ENCODE measurements around the gene MOB3B.
A peak's percentile ranks its signal among the peaks of the same experiment; 100 is the strongest.

Gene MOB3B

DNA sequence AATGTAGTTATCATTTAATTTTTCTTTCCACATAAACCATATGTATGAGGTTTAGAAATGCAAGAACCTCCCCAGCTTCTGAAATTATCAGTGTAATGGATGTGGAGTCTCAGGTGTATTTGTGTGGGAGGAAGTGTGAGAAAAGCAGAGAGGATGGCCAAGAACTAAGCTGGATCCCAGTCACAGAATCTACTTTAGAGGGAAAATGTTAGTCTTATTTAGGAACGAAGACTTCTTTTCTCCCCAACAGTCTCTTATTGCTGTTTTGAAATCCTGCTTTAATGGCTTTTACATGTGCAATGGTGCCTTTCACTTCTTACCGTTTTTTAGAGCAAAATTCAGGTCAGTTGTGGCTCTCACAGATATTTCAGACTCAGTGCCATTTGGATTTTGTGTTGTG is 235.6 kb downstream of the MOB3B start:
- no peaks in the 10 kb centered on the region for H3K27me3 ChIP-seq (ENCODE audit: control insufficient read depth in 3 of 3, insufficient read depth in 3 of 3, low read depth in 1 of 3, low read length in 3 of 3)
- H2AK5ac ChIP-seq (ENCODE audit: low read depth, low read length): no peak overlapping the region
- H3K23ac ChIP-seq (ENCODE audit: low read depth, low read length, poor library complexity): no peak overlapping the region
- H3K27ac ChIP-seq (replicated peaks; ENCODE audit: low read length): no peak overlapping the region
- H4K91ac ChIP-seq (ENCODE audit: low read depth, low read length, poor library complexity): no peak overlapping the region
- H2BK120ac ChIP-seq (ENCODE audit: low read depth, low read length): no peak overlapping the region
- no peak overlapping the region for H3K4ac ChIP-seq (ENCODE audit: low read length)
- no peak overlapping the region for H3K4me2 ChIP-seq (ENCODE audit: insufficient read depth, low read length, poor library complexity, severe bottlenecking)
- no peak overlapping the region for H2BK5ac ChIP-seq (ENCODE audit: low read length)
- H3K14ac ChIP-seq (ENCODE audit: low read length): no peak overlapping the region
- no peak overlapping the region for H4K8ac ChIP-seq (ENCODE audit: low read depth, low read length)
- no peak for DNase-seq (ENCODE audit: low spot score)
- no peaks in the 10 kb centered on the region for H3K79me1 ChIP-seq (ENCODE audit: low read depth, low read length)
- no peak overlapping the region for H3K9ac ChIP-seq (ENCODE audit: low read depth, low read length, poor library complexity)
- no peaks in the 10 kb centered on the region for H3K36me3 ChIP-seq (replicated peaks in 1 of 2; ENCODE audit: control insufficient read depth in 2 of 2, insufficient read depth in 2 of 2, low read length in 2 of 2)
- peaks cover 0 to 4% of the 10 kb centered on the region in 2 donors for H3K9me3 ChIP-seq (replicated peaks in 1 of 2; ENCODE audit: control insufficient read depth in 2 of 2, insufficient read depth in 1 of 2, low read depth in 1 of 2, low read length in 2 of 2)
- no CpG with 5 or more reads among the region's 2 CpGs for WGBS, 2 donors (ENCODE audit: extremely low coverage in 2 of 2, insufficient read length in 2 of 2, insufficient replicate concordance in 1 of 2)
- H2BK12ac ChIP-seq (ENCODE audit: low read length): no peak overlapping the region
- H3K18ac ChIP-seq (ENCODE audit: low read length): no peak overlapping the region
- H3K4me3 ChIP-seq (ENCODE audit: low read length in 2 of 2): no peak overlapping the region
- H2BK15ac ChIP-seq (ENCODE audit: low read length): no peak overlapping the region
- H3K4me1 ChIP-seq (ENCODE audit: control insufficient read depth in 2 of 2, insufficient read depth in 1 of 2, low read depth in 1 of 2, low read length in 2 of 2): no peaks in the 10 kb centered on the region
- no peak overlapping the region for H2AFZ ChIP-seq (ENCODE audit: low read length)

DNA sequence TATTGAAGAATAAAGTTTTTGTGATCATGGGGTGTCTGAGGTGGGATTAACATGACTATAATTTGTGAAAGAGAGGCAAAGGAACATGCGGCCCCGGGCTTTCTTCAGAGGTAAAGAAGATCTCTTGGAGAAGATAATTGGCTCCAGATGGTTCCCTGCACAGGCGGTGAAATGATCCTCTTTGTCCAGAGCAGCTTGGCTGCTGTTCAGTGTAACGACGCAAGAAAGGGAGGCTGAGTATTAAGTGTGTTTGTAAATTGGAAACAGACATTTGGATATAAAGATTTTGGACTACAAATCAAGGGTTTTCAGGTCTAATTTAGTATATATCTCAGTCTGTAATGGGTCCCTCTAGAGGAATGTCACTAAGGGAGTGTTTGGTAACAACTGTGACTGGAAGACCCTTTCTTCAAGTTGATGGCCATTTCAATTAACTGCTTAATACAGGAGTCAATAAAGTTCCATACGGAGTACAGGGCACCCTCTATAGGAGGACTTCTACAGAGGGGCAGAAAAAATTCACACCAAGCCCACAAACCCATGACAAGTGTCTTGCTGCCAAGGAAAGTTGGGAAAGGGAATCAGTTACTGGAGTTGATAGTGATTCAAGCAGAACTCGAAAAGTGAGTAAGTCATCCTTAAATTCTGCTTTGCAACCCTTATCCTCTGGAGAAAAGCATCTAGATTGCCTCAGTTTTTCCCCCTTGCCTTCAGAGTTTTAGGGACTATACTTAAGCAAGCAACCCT is 236.8 kb downstream of the MOB3B start:
- H2AK5ac ChIP-seq (ENCODE audit: low read depth, low read length): no peak overlapping the region
- H3K4me2 ChIP-seq (ENCODE audit: insufficient read depth, low read length, poor library complexity, severe bottlenecking): no peak overlapping the region
- no peaks in the 10 kb centered on the region for H3K79me1 ChIP-seq (ENCODE audit: low read depth, low read length)
- no peak overlapping the region for H4K91ac ChIP-seq (ENCODE audit: low read depth, low read length, poor library complexity)
- H3K27ac ChIP-seq (replicated peaks; ENCODE audit: low read length): no peak overlapping the region
- H2BK12ac ChIP-seq (ENCODE audit: low read length): no peak overlapping the region
- no peak overlapping the region for H3K4me3 ChIP-seq (ENCODE audit: low read length in 2 of 2)
- no peaks in the 10 kb centered on the region for H3K4me1 ChIP-seq (ENCODE audit: control insufficient read depth in 2 of 2, insufficient read depth in 1 of 2, low read depth in 1 of 2, low read length in 2 of 2)
- no CpG with 5 or more reads among the region's 7 CpGs for WGBS, 2 donors (ENCODE audit: extremely low coverage in 2 of 2, insufficient read length in 2 of 2, insufficient replicate concordance in 1 of 2)
- H3K14ac ChIP-seq (ENCODE audit: low read length): no peak overlapping the region
- no peak overlapping the region for H3K23ac ChIP-seq (ENCODE audit: low read depth, low read length, poor library complexity)
- no peak overlapping the region for H4K8ac ChIP-seq (ENCODE audit: low read depth, low read length)
- no peaks in the 10 kb centered on the region for H3K27me3 ChIP-seq (ENCODE audit: control insufficient read depth in 3 of 3, insufficient read depth in 3 of 3, low read depth in 1 of 3, low read length in 3 of 3)
- no peak overlapping the region for H2BK120ac ChIP-seq (ENCODE audit: low read depth, low read length)
- no peak overlapping the region for H2BK5ac ChIP-seq (ENCODE audit: low read length)
- no peak for DNase-seq (ENCODE audit: low spot score)
- H3K18ac ChIP-seq (ENCODE audit: low read length): no peak overlapping the region
- H2AFZ ChIP-seq (ENCODE audit: low read length): no peak overlapping the region
- peaks cover 0 to 4% of the 10 kb centered on the region in 2 donors for H3K9me3 ChIP-seq (replicated peaks in 1 of 2; ENCODE audit: control insufficient read depth in 2 of 2, insufficient read depth in 1 of 2, low read depth in 1 of 2, low read length in 2 of 2)
- H3K4ac ChIP-seq (ENCODE audit: low read length): no peak overlapping the region
- no peak overlapping the region for H2BK15ac ChIP-seq (ENCODE audit: low read length)
- H3K9ac ChIP-seq (ENCODE audit: low read depth, low read length, poor library complexity): no peak overlapping the region
- H3K36me3 ChIP-seq (replicated peaks in 1 of 2; ENCODE audit: control insufficient read depth in 2 of 2, insufficient read depth in 2 of 2, low read length in 2 of 2): no peaks in the 10 kb centered on the region

DNA sequence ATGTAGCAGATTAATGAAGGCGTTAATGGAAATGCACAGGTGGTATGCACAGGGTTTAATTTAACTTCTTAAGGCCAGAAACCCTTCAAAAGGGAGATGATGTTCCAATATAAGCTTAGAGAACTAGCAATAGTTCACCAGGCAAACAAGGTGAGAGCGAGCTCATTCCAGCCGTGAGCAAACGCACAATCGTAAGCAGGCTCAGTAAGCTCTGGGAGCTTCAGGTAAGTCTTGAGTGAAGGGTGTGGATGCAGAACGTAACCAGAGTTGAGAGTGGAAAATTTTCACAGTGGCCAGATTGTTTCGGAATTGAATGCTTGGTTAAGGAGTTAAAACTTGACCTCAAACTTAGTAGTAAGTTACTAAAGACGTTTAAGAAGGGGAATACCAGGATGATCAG is 238.3 kb downstream of the MOB3B start:
- Histone ChIP-seq H3K4me3 (ENCODE audit: low read length in 2 of 2) (no peak overlapping the region), H3K18ac (ENCODE audit: low read length) (no peak overlapping the region), H3K4me1 (ENCODE audit: control insufficient read depth in 2 of 2, insufficient read depth in 1 of 2, low read depth in 1 of 2, low read length in 2 of 2) (no peaks in the 10 kb centered on the region), H3K23ac (ENCODE audit: low read depth, low read length, poor library complexity) (no peak overlapping the region), H3K79me1 (ENCODE audit: low read depth, low read length) (no peaks in the 10 kb centered on the region), H4K91ac (ENCODE audit: low read depth, low read length, poor library complexity) (no peak overlapping the region), H3K36me3 (replicated peaks in 1 of 2; ENCODE audit: control insufficient read depth in 2 of 2, insufficient read depth in 2 of 2, low read length in 2 of 2) (no peaks in the 10 kb centered on the region), H2BK15ac (ENCODE audit: low read length) (no peak overlapping the region), H2BK12ac (ENCODE audit: low read length) (no peak overlapping the region), H3K9me3 (replicated peaks in 1 of 2; ENCODE audit: control insufficient read depth in 2 of 2, insufficient read depth in 1 of 2, low read depth in 1 of 2, low read length in 2 of 2) (peaks cover 0 to 4% of the 10 kb centered on the region in 2 donors), H4K8ac (ENCODE audit: low read depth, low read length) (no peak overlapping the region), H3K9ac (ENCODE audit: low read depth, low read length, poor library complexity) (no peak overlapping the region), H3K27ac (replicated peaks; ENCODE audit: low read length) (no peak overlapping the region), H3K14ac (ENCODE audit: low read length) (no peak overlapping the region), H2AFZ (ENCODE audit: low read length) (no peak overlapping the region), H2BK5ac (ENCODE audit: low read length) (no peak overlapping the region), H3K4ac (ENCODE audit: low read length) (no peak overlapping the region), H2AK5ac (ENCODE audit: low read depth, low read length) (no peak overlapping the region), H3K27me3 (ENCODE audit: control insufficient read depth in 3 of 3, insufficient read depth in 3 of 3, low read depth in 1 of 3, low read length in 3 of 3) (no peaks in the 10 kb centered on the region), H3K4me2 (ENCODE audit: insufficient read depth, low read length, poor library complexity, severe bottlenecking) (no peak overlapping the region), H2BK120ac (ENCODE audit: low read depth, low read length) (no peak overlapping the region)
- DNase-seq (ENCODE audit: low spot score): no peak
- WGBS, 2 donors (ENCODE audit: extremely low coverage in 2 of 2, insufficient read length in 2 of 2, insufficient replicate concordance in 1 of 2): no CpG with 5 or more reads among the region's 8 CpGs

DNA sequence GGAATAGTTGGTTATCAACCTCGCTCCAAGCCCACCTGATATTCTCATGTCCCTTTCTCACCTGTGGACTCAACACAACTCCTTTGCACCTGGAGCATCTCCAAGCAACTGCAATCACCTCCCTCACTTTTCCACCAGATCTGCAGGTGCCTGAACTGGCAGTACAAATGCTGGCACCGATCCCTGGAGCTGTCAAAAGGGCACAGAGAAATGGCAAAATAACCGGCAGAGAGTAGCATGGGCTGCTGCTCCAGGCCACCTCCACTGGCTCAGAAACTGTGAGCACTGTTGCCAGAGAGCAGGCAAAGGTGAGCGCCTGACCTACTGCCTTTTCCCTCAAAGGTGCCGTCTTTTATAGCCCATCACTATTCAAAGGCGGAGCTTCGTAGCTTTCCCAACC is 247.3 kb downstream of the MOB3B start:
- Histone ChIP-seq H2BK12ac (ENCODE audit: low read length) (no peak overlapping the region), H2AK5ac (ENCODE audit: low read depth, low read length) (no peak overlapping the region), H3K4ac (ENCODE audit: low read length) (no peak overlapping the region), H2BK15ac (ENCODE audit: low read length) (no peak overlapping the region), H3K14ac (ENCODE audit: low read length) (no peak overlapping the region), H2BK120ac (ENCODE audit: low read depth, low read length) (no peak overlapping the region), H4K8ac (ENCODE audit: low read depth, low read length) (no peak overlapping the region), H3K9ac (ENCODE audit: low read depth, low read length, poor library complexity) (peak overlapping the region; percentile 16), H3K9me3 (replicated peaks in 1 of 2; ENCODE audit: control insufficient read depth in 2 of 2, insufficient read depth in 1 of 2, low read depth in 1 of 2, low read length in 2 of 2) (no peaks in the 10 kb centered on the region), H3K4me2 (ENCODE audit: insufficient read depth, low read length, poor library complexity, severe bottlenecking) (no peak overlapping the region), H3K27ac (replicated peaks; ENCODE audit: low read length) (no peak overlapping the region), H2BK5ac (ENCODE audit: low read length) (no peak overlapping the region), H4K91ac (ENCODE audit: low read depth, low read length, poor library complexity) (no peak overlapping the region), H3K4me3 (ENCODE audit: low read length in 2 of 2) (no peak overlapping the region), H3K27me3 (ENCODE audit: control insufficient read depth in 3 of 3, insufficient read depth in 3 of 3, low read depth in 1 of 3, low read length in 3 of 3) (no peaks in the 10 kb centered on the region), H3K23ac (ENCODE audit: low read depth, low read length, poor library complexity) (no peak overlapping the region), H3K18ac (ENCODE audit: low read length) (no peak overlapping the region), H2AFZ (ENCODE audit: low read length) (no peak overlapping the region), H3K36me3 (replicated peaks in 1 of 2; ENCODE audit: control insufficient read depth in 2 of 2, insufficient read depth in 2 of 2, low read length in 2 of 2) (no peaks in the 10 kb centered on the region), H3K4me1 (ENCODE audit: control insufficient read depth in 2 of 2, insufficient read depth in 1 of 2, low read depth in 1 of 2, low read length in 2 of 2) (peaks cover 0 to 2% of the 10 kb centered on the region in 2 donors), H3K79me1 (ENCODE audit: low read depth, low read length) (no peaks in the 10 kb centered on the region)
- no peak for DNase-seq (ENCODE audit: low spot score)
- no CpG with 5 or more reads among the region's 7 CpGs for WGBS, 2 donors (ENCODE audit: extremely low coverage in 2 of 2, insufficient read length in 2 of 2, insufficient replicate concordance in 1 of 2)
